Activated naive CD8-positive, alpha-beta T cell treated with anti-CD3 and anti-CD28 coated beads, Interleukin-2, amount 10 ng/mL, durations not matched to agents 7 days and 5 days (primary cell): ENCODE results near the gene AVPI1. TPM values are rescaled to one million over a fixed set of nuclear protein-coding genes. Genes with fewer than 3 reads are reported as not detected.
A peak's percentile ranks its signal among the peaks of the same experiment; 100 is the strongest.

Experiments used
- ATAC-seq: fragments of 150-1000 bp; cut with Tn5 transposase; one replicate; pipeline ENCODE4 v1.10.0; 2021; ENCODE audit warnings: low read depth, moderate library complexity
- POLR2A ChIA-PET: fragments of 350-600 bp; sonication (Branson Sonifier 250); formaldehyde crosslinking; loops from one replicate; lab custom pipeline; 2021; ENCODE audit warnings: antibody characterized with exemption; lab: Charles Lee
- DNase-seq: peaks from one replicate; pipeline ENCODE4 v3.0.0; 2021
- H3K27ac Mint-ChIP-seq: one replicate; pipeline ENCODE4 v1.8.0; 2022; ENCODE audit warnings: mild to moderate bottlenecking, mixed read lengths
- H3K27me3 Mint-ChIP-seq: one replicate; pipeline ENCODE4 v1.8.0; 2022; ENCODE audit warnings: mild to moderate bottlenecking, moderate library complexity, mixed read lengths
- H3K36me3 Mint-ChIP-seq: one replicate; pipeline ENCODE4 v1.8.0; 2021; ENCODE audit warnings: mild to moderate bottlenecking, mixed read lengths
- H3K4me1 Mint-ChIP-seq: one replicate; pipeline ENCODE4 v1.8.0; 2021; ENCODE audit warnings: mixed read lengths
- H3K4me3 Mint-ChIP-seq: one replicate; pipeline ENCODE4 v1.8.0; 2022; ENCODE audit warnings: mild to moderate bottlenecking, moderate library complexity, mixed read lengths
- H3K9me3 Mint-ChIP-seq: one replicate; pipeline ENCODE4 v1.8.0; 2021; ENCODE audit warnings: mixed read lengths
- total RNA-seq, 2 experiments: library from RNA; stranded (reverse); gene quantifications; one replicate each; pipeline ENCODE4 v1.2.3, GENCODE V29; 2021

AVPI1 gene
- total RNA-seq, 2 experiments from 2014 or later: 2.4 to 2.9 TPM

DNA sequence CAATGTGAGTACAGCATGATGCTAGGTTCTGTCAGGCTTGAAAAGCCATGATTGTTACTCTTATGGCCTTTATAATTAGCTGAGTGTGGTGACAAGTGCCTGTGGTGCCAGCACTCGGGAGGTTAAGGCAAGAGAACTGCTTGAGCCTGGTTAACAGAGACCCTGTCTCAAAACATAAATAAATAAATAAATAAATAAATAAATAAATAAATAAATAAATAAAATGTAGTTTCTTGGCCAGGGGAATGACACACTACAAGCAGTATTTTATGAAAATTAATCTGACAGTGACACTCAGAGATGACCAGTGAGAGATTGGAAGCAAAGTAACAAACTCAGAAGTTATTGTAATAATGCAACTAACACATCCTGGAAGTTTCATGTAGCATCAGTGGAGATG is 51.5 kb downstream of the AVPI1 start:
- peaks cover 2% of the 10 kb centered on the region for H3K36me3 Mint-ChIP-seq
- H3K4me3 Mint-ChIP-seq: no peak overlapping the region
- POLR2A ChIA-PET: no interaction called here
- no peak for DNase-seq
- peaks cover 2% of the 10 kb centered on the region for H3K27me3 Mint-ChIP-seq
- H3K4me1 Mint-ChIP-seq: peaks cover 17% of the 10 kb centered on the region
- no peak for ATAC-seq
- H3K9me3 Mint-ChIP-seq: no peaks in the 10 kb centered on the region
- no peak overlapping the region for H3K27ac Mint-ChIP-seq

DNA sequence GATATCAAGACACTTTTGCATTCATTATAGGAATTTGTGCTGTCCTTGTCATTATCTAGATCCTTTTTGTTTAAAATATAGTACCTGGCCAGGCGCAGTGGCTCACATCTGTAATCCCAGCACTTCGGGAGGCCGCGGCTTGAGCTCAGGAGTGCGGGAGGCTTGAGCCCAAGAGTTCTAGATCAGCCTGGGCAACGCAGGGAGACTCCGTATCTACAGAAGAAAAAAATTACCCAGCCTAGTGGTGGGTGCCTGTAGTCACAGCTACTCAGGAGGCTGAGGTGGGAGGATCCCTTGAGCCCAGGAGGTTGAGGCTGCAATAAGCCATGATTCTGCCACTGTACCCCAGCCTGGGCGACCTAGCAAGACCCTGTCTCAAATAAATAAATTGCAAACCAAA is 53.1 kb downstream of the AVPI1 start:
- no peak for ATAC-seq
- peak; percentile 36 for DNase-seq

DNA sequence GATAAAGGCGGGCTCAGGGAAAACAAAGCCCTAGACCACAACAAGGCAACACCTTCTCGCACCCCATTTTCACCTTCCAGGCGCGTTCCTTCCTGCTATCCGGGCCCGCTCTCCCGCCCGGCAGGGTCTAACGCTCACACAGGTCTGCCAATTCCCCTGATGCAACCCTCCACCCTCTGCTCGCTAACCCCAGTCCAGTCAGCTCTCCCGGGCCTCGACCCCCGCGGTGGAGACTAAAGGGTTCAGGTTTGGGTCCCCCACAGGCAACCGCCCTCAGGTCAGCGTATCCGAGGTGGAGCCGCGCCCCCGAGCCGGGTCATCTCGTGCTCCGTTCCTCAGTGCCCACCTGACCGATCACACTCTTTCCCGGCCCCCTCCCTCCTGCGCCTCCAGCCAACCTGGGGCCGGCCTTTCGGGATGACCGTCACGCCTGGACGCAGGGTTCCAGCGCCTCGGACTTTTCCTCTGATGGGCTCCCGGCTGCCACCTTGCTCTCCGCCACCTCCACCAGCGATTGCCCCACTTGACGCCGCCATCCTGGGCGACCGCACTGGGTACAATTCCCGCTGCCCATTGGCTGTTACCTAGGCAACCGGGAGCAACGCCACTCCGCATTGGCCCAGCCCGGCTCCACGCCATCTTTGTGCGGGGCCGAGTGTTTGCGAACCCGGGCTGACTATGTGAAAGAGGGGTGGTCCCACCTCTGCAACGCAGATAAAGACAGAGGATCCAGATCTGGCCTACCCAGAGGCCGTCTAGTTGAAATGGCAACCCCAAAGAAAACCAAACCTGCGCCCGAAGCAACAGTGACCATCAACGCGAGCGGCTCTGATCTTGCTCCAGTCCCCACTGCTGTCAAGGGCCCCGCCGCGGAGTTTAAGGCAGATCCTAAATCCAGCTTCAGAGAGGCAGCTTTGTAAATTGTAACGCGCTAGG is 53.8 kb downstream of the AVPI1 start, which contains the start of gene MORN4:
TSS of gene MORN4 (minus strand) at position 552 of the 936 bp plus-strand sequence. CDS start 13,847 bp downstream, outside the sequence.
- Mint-ChIP-seq H3K27me3 (no peaks in the 10 kb centered on the region), H3K4me1 (peaks cover 16% of the 10 kb centered on the region), H3K9me3 (peaks cover 1% of the 10 kb centered on the region), H3K27ac (peak within 1 kb of the TSS; percentile 83), H3K36me3 (peaks cover 2% of the 10 kb centered on the region), H3K4me3 (peak within 1 kb of the TSS; percentile 95)
- DNase-seq: peak; percentile 89
- peak; percentile 98 for ATAC-seq
- POLR2A ChIA-PET: interaction anchor here (0.5 to 0.6 kb wide), 2 partner anchors 16 to 163 kb away, joined by 3 read pairs; no protein-coding TSS in a partner anchor

More for the DNA sequence above, 53.1 kb downstream of the AVPI1 start:
- Mint-ChIP-seq H3K36me3 (peaks cover 2% of the 10 kb centered on the region), H3K9me3 (peaks cover 1% of the 10 kb centered on the region), H3K27ac (no peak overlapping the region), H3K27me3 (no peaks in the 10 kb centered on the region), H3K4me1 (peaks cover 16% of the 10 kb centered on the region), H3K4me3 (peak overlapping the region; percentile 95)
- POLR2A ChIA-PET: interaction anchor here (0.6 kb wide), 1 partner anchor 15 kb away, joined by 3 read pairs; no protein-coding TSS in a partner anchor

DNA sequence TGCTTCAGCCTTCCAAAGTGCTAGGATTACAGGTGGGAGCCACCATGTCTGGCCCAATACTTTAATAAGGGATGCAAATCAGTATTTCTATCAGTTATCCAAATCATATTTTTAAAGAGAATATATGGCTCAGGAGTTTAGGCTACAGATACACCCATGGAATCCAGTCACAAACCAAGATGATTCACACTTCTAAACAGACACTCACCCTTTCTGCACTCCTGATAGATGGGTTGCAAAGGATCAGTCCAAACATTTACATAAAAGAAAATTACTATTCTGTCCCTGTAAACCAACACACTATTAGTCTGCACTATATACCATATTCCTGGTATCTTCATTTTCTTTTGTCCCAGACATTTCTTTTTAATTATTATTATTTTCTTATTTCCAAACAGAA is 55.9 kb downstream of the AVPI1 start:
- Mint-ChIP-seq H3K36me3 (peaks cover 2% of the 10 kb centered on the region), H3K4me1 (peaks cover 16% of the 10 kb centered on the region), H3K27me3 (no peaks in the 10 kb centered on the region), H3K27ac (no peak overlapping the region), H3K9me3 (peaks cover 1% of the 10 kb centered on the region), H3K4me3 (no peak overlapping the region)
- DNase-seq (no peak), ATAC-seq (no peak)
- POLR2A ChIA-PET: interaction anchor here (1.2 kb wide), 1 partner anchor 136 kb away, joined by 3 read pairs; no protein-coding TSS in a partner anchor

DNA sequence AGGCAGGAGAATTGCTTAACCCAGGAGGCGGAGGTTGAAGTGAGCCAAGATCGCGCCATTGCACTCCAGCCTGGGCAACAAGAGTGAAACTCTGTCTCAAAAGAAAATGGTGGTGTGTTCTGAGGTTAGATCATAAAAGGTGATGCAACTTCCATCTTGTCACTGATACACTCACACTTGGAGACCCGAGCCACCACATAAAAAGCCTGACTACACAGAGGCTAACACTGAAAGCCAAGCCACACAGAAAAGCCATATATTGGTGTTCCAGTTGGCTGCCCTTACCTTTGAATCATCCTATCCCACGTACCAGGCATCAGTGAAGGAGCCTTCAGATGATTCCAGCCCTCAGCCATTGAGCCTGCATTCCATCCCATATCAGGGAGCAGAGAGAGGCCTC is 57.8 kb downstream of the AVPI1 start:
- Mint-ChIP-seq H3K27ac (no peak overlapping the region), H3K36me3 (peaks cover 2% of the 10 kb centered on the region), H3K27me3 (no peaks in the 10 kb centered on the region), H3K4me3 (no peak overlapping the region), H3K9me3 (peaks cover 1% of the 10 kb centered on the region), H3K4me1 (peaks cover 16% of the 10 kb centered on the region)
- ATAC-seq (no peak), DNase-seq (no peak)
- POLR2A ChIA-PET: interaction anchor here (0.7 kb wide), 1 partner anchor 121 kb away, joined by 3 read pairs; no protein-coding TSS in a partner anchor

DNA sequence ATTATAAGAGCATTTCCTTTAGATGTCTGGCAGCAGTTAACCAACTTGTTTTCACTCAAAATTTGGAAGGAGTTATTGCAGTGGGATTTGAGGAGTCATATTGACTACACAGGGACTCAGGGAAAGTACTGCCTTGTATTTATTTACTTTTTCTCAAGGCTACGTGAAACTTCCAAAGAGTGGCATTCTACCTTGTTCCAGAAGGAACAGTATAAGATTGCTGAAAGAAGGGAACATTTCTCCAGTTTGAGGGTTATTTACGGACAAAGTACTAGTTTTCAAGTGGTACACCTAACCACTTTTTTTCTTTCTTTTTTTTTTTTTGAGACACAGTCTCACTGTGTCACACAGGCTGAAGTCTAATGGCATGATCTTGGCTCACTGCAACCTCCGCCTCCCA is 58.8 kb downstream of the AVPI1 start:
- H3K4me3 Mint-ChIP-seq: no peak overlapping the region
- H3K27me3 Mint-ChIP-seq: no peaks in the 10 kb centered on the region
- no peak overlapping the region for H3K27ac Mint-ChIP-seq
- H3K36me3 Mint-ChIP-seq: peaks cover under 1% of the 10 kb centered on the region
- POLR2A ChIA-PET: no interaction called here
- no peak for ATAC-seq
- peaks cover 10% of the 10 kb centered on the region for H3K4me1 Mint-ChIP-seq
- peaks cover 1% of the 10 kb centered on the region for H3K9me3 Mint-ChIP-seq
- DNase-seq: no peak

DNA sequence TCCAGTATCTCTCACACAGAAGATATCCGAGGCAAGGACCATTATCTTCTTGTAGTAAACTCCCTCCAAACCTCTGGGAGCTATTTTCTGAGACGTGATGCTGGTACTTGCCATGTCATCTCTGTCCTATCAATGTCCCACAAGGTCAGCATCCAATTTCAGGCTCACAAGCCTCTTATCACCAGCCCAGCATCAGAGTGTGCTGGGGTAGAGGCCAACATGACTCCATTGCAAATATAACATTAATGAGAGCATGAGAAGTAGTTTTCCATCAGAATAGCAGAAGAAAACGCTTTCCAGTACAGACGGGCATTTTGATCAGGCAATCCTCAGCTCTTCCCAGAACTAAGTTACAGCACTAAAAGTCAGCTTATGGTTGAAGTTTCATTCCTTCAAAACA is 59.3 kb downstream of the AVPI1 start:
- Mint-ChIP-seq H3K4me3 (no peak overlapping the region), H3K36me3 (no peaks in the 10 kb centered on the region), H3K4me1 (peaks cover 5% of the 10 kb centered on the region), H3K9me3 (peaks cover 1% of the 10 kb centered on the region), H3K27me3 (no peaks in the 10 kb centered on the region), H3K27ac (no peak overlapping the region)
- ATAC-seq (no peak), DNase-seq (no peak)
- POLR2A ChIA-PET: no interaction called here

Other genes starting within 250 kb of the AVPI1 start
- 10 to 100 TPM; 46.5 to 47.9 TPM for gene EXOSC1, start 241.2 kb downstream of the AVPI1 start, total RNA-seq
- 10 to 100 TPM; 23.3 to 29.6 TPM for gene ZDHHC16, start 241.1 kb downstream of the AVPI1 start, total RNA-seq
- gene MMS19, start 188.8 kb downstream of the AVPI1 start, total RNA-seq: 10 to 100 TPM; 87.9 to 89.7 TPM
- gene UBTD1, start 188.3 kb downstream of the AVPI1 start, total RNA-seq: 1 to 10 TPM; 1.1 to 1.4 TPM
- under 1 TPM in 1 of 2 experiments, not detected in 1; 0.23 TPM for gene ANKRD2, start 114.5 kb downstream of the AVPI1 start, total RNA-seq
- not detected for gene HOGA1, start 102.9 kb downstream of the AVPI1 start, total RNA-seq
- not detected for gene C10orf62, start 97.5 kb downstream of the AVPI1 start, total RNA-seq
- gene MORN4, start 53.7 kb downstream of the AVPI1 start, total RNA-seq: 1 to 10 TPM; 1.7 to 2.2 TPM
- 10 to 100 TPM in 1 of 2 experiments, 1 to 10 TPM in 1; 9.3 to 10.9 TPM for gene PI4K2A, start 46.6 kb downstream of the AVPI1 start, total RNA-seq
- 1 to 10 TPM; 2.6 to 3.3 TPM for gene MARVELD1, start 26.5 kb upstream of the AVPI1 start, total RNA-seq
- gene ZFYVE27, start 49.9 kb upstream of the AVPI1 start, total RNA-seq: 10 to 100 TPM; 36.9 to 43.4 TPM
- under 1 TPM; 0.22 to 0.23 TPM for gene SFRP5, start 84.8 kb upstream of the AVPI1 start, total RNA-seq
- gene GOLGA7B, start 162.6 kb upstream of the AVPI1 start, total RNA-seq: 10 to 100 TPM; 10.8 to 12.0 TPM